ENCODE data around the gene RDH11.
"Not testable (repeated sequence)": the region's sequence is repeated elsewhere in the genome, so short reads cannot be mapped to it uniquely, and the experiment has no call there.

RDH11 gene

DNA sequence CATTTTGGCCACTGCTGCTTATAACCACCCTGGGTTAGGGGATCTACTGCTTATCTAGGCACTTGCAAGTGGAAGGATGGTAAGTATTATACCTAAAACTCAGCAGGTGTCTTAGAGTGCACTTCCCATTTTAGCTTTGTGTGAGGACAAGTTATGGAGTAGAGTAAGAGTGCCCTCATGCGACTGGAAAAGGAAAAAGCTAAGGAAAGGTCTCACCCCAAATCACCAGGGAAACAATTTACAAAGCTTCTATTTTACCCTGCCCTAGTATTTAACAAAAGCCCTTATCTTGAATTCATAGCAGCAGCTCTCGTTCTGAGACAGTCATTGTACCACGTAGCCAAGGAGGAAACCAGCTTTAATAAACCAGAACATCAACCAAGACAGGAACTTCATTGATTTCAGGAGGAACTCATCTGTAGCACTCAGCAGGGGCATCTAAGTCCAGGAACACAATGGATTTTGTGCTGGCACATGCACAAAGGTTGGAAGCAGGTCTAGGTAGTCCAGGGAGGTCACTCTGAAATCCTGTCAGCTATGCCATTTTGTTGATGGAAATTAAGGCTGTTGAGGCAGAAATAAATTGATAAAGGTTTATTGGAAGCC, 9.0 kb upstream of the RDH11 start:
- Histone ChIP-seq H3K4me1 (ENCODE audit: insufficient read depth, low read length) (no peaks in the 10 kb centered on the region), H2AFZ (ENCODE audit: low read depth, low read length) (no peak overlapping the region), H3K27me3 (ENCODE audit: insufficient read depth, low read length, poor library complexity) (no peaks in the 10 kb centered on the region), H3K4me2 (ENCODE audit: insufficient read depth, low read length) (no peak overlapping the region), H4K20me1 (ENCODE audit: insufficient read depth, low read length) (no peaks in the 10 kb centered on the region), H3K27ac (ENCODE audit: low read length) (no peak overlapping the region), H3K36me3 (ENCODE audit: insufficient read depth, low read length) (no peaks in the 10 kb centered on the region), H3K9ac (ENCODE audit: low read depth, low read length) (no peak overlapping the region), H3K79me2 (ENCODE audit: insufficient read depth, low read length) (no peaks in the 10 kb centered on the region), H3K4me3 (ENCODE audit: low read depth in 1 of 2, low read length in 2 of 2) (no peak overlapping the region), H3K9me3 (ENCODE audit: insufficient read depth, low read length, severe bottlenecking) (peaks cover 7% of the 10 kb centered on the region)
- TF ChIP-seq, protein P1, sequence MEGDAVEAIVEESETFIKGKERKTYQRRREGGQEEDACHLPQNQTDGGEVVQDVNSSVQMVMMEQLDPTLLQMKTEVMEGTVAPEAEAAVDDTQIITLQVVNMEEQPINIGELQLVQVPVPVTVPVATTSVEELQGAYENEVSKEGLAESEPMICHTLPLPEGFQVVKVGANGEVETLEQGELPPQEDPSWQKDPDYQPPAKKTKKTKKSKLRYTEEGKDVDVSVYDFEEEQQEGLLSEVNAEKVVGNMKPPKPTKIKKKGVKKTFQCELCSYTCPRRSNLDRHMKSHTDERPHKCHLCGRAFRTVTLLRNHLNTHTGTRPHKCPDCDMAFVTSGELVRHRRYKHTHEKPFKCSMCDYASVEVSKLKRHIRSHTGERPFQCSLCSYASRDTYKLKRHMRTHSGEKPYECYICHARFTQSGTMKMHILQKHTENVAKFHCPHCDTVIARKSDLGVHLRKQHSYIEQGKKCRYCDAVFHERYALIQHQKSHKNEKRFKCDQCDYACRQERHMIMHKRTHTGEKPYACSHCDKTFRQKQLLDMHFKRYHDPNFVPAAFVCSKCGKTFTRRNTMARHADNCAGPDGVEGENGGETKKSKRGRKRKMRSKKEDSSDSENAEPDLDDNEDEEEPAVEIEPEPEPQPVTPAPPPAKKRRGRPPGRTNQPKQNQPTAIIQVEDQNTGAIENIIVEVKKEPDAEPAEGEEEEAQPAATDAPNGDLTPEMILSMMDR (IDR thresholded peaks at IDR 0.05; ENCODE audit: borderline replicate concordance, extremely low read depth, low read length, poor library complexity, severe bottlenecking): peak; percentile 81
- TF ChIP-seq EZH2 (IDR thresholded peaks at IDR 0.05; ENCODE audit: borderline replicate concordance, low read depth, low read length, severe bottlenecking): no peak
- ATAC-seq (ENCODE audit: insufficient read depth, low read depth) (peak; percentile 88), DNase-seq (peak; percentile 47)

DNA sequence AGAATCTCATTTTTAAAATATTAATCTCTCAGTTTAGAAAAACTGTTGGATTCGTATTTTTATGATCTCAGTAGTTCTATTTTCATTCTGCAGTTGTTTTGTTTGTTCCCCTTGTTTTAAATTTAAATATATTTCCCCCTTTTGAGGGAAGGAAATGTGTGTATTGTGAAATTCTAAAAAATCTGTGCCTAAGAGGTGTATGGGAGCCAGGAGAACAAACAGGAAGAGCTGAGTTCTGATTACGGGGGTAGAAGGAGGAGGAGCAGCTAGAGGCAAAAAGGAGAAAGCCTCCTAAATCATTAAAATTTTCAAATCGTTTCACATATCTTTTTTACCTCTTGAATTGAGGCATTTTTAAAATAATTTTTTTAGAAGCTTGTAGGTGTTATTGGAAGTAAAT, 8.4 kb upstream of the RDH11 start:
- Histone ChIP-seq H3K4me1 (ENCODE audit: insufficient read depth, low read length) (no peaks in the 10 kb centered on the region), H3K4me2 (ENCODE audit: insufficient read depth, low read length) (no peak overlapping the region), H4K20me1 (ENCODE audit: insufficient read depth, low read length) (no peaks in the 10 kb centered on the region), H3K79me2 (ENCODE audit: insufficient read depth, low read length) (no peaks in the 10 kb centered on the region), H3K4me3 (ENCODE audit: low read depth in 1 of 2, low read length in 2 of 2) (no peak overlapping the region), H3K27ac (ENCODE audit: low read length) (no peak overlapping the region), H3K36me3 (ENCODE audit: insufficient read depth, low read length) (no peaks in the 10 kb centered on the region), H2AFZ (ENCODE audit: low read depth, low read length) (no peak overlapping the region), H3K27me3 (ENCODE audit: insufficient read depth, low read length, poor library complexity) (no peaks in the 10 kb centered on the region), H3K9ac (ENCODE audit: low read depth, low read length) (no peak overlapping the region), H3K9me3 (ENCODE audit: insufficient read depth, low read length, severe bottlenecking) (peaks cover 4% of the 10 kb centered on the region)
- TF ChIP-seq EZH2 (IDR thresholded peaks at IDR 0.05; ENCODE audit: borderline replicate concordance, low read depth, low read length, severe bottlenecking): no peak
- TF ChIP-seq, protein P1 (IDR thresholded peaks at IDR 0.05; ENCODE audit: borderline replicate concordance, extremely low read depth, low read length, poor library complexity, severe bottlenecking): no peak
- no peak for ATAC-seq (ENCODE audit: insufficient read depth, low read depth)
- DNase-seq: no peak

DNA sequence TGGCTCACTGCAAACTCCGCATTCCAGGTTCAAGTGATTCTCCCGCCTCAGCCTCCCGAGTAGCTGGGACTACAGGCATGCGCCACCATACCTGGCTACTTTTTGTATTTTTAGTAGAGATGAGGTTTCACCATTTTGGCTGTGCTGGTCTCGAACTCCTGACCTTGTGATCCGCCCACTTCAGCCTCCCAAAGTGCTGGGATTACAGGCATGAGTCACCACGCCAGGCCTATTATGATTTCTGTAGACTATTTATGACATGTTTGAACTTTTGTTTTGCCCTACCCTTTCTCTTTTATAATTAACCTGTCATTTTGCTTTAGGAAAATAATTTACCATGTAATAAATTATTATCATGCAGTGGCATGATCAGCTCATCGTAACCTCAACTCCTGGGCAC, 5.9 kb upstream of the RDH11 start, which contains the start of gene RDH12:
Gene RDH12 (plus strand): TSS at position 395 of the 400 bp plus-strand sequence. CDS start 20,757 bp downstream, outside the sequence.
- H2AFZ ChIP-seq (ENCODE audit: low read depth, low read length); H3K27ac ChIP-seq (ENCODE audit: low read length); H3K9me3 ChIP-seq (ENCODE audit: insufficient read depth, low read length, severe bottlenecking); H3K4me1 ChIP-seq (ENCODE audit: insufficient read depth, low read length); H4K20me1 ChIP-seq (ENCODE audit: insufficient read depth, low read length); H3K4me3 ChIP-seq (ENCODE audit: low read depth in 1 of 2, low read length in 2 of 2); H3K27me3 ChIP-seq (ENCODE audit: insufficient read depth, low read length, poor library complexity); H3K4me2 ChIP-seq (ENCODE audit: insufficient read depth, low read length); DNase-seq; H3K9ac ChIP-seq (ENCODE audit: low read depth, low read length); H3K79me2 ChIP-seq (ENCODE audit: insufficient read depth, low read length); ATAC-seq (ENCODE audit: insufficient read depth, low read depth); H3K36me3 ChIP-seq (ENCODE audit: insufficient read depth, low read length): not testable (repeated sequence)

DNA sequence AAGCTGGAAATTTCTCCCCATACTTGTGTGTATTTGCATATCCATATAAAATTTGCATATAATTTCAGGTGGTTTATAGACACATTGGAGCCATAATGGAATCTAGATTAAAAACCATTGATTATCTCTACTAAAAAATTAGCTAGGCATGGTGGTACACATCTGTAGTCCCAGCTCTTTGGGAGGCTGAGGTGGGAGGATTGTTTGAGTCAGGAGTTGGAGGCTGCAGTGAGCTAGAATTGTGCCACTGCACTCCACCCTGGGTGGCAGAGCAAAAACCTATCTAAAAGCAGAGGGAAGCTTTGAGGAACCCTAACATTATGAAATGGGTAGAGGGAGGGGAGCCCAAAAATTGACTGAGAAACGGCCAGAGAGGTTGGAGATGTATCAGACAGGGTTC, 2.6 kb upstream of the RDH11 start:
- Histone ChIP-seq H3K27me3 (ENCODE audit: insufficient read depth, low read length, poor library complexity) (no peaks in the 10 kb centered on the region), H3K9ac (ENCODE audit: low read depth, low read length) (no peak overlapping the region), H3K4me1 (ENCODE audit: insufficient read depth, low read length) (peaks cover 20% of the 10 kb centered on the region), H3K36me3 (ENCODE audit: insufficient read depth, low read length) (peaks cover 3% of the 10 kb centered on the region; the same call in 1 of the 2 replicates), H3K9me3 (ENCODE audit: insufficient read depth, low read length, severe bottlenecking) (no peaks in the 10 kb centered on the region), H2AFZ (ENCODE audit: low read depth, low read length) (no peak overlapping the region), H3K4me3 (ENCODE audit: low read depth in 1 of 2, low read length in 2 of 2) (no peak overlapping the region), H3K4me2 (ENCODE audit: insufficient read depth, low read length) (no peak overlapping the region), H4K20me1 (ENCODE audit: insufficient read depth, low read length) (peaks cover 15% of the 10 kb centered on the region), H3K27ac (ENCODE audit: low read length) (no peak overlapping the region), H3K79me2 (ENCODE audit: insufficient read depth, low read length) (peaks cover 22% of the 10 kb centered on the region)
- no peak for DNase-seq
- ATAC-seq (ENCODE audit: insufficient read depth, low read depth): no peak
- TF ChIP-seq, protein P1 (IDR thresholded peaks at IDR 0.05; ENCODE audit: borderline replicate concordance, extremely low read depth, low read length, poor library complexity, severe bottlenecking): no peak
- TF ChIP-seq EZH2 (IDR thresholded peaks at IDR 0.05; ENCODE audit: borderline replicate concordance, low read depth, low read length, severe bottlenecking): no peak
